IPS-20b (cell line): ENCODE measurements around the gene KCNQ1.
A peak's percentile ranks its signal among the peaks of the same experiment; 100 is the strongest.

ENCODE experiments used
- H3K27ac ChIP-seq: one replicate; pipeline ENCODE4 v1.5.1; 2013; ENCODE audit warnings: low read length
- H3K27me3 ChIP-seq: 2 replicates; pipeline ENCODE4 v1.6.1; 2013; ENCODE audit warnings: mild to moderate bottlenecking, low read length, inconsistent platforms; ENCODE audit not compliant: insufficient read depth
- H3K36me3 ChIP-seq: 2 replicates; pipeline ENCODE4 v1.6.1; 2013; ENCODE audit warnings: low read depth, mild to moderate bottlenecking, inconsistent platforms, low read length, moderate library complexity; ENCODE audit not compliant: insufficient read depth
- H3K4me1 ChIP-seq: 2 replicates; pipeline ENCODE4 v1.6.1; 2013; ENCODE audit warnings: mild to moderate bottlenecking, control low read depth, inconsistent platforms, low read length, moderate library complexity; ENCODE audit not compliant: insufficient read depth
- H3K4me3 ChIP-seq: 2 replicates; pipeline ENCODE4 v1.5.1; 2013; ENCODE audit warnings: mild to moderate bottlenecking, low read length, inconsistent platforms
- H3K9ac ChIP-seq: 2 replicates; pipeline ENCODE4 v1.6.1; 2013; ENCODE audit warnings: low read depth, mild to moderate bottlenecking, inconsistent platforms, low read length, moderate library complexity
- H3K9me3 ChIP-seq: 2 replicates; pipeline ENCODE4 v1.6.1; 2013; ENCODE audit warnings: mild to moderate bottlenecking, low read depth, low read length, inconsistent platforms; ENCODE audit not compliant: insufficient read depth

The KCNQ1 gene

GRCh38 chr11:2402106-2402505, 42.7 kb upstream of the KCNQ1 start:
- no peaks in the 10 kb centered on the region; the same call in 1 of the 2 replicates for H3K4me1 ChIP-seq
- no peak overlapping the region for H3K4me3 ChIP-seq
- H3K36me3 ChIP-seq: peaks cover 15% of the 10 kb centered on the region; the same call in 1 of the 2 replicates
- 0 out of 2 replicates have a peak overlapping the region, but pooled peaks have one; percentile 99 for H3K9ac ChIP-seq
- H3K27me3 ChIP-seq: no peaks in the 10 kb centered on the region
- H3K27ac ChIP-seq: no peak overlapping the region
- no peaks in the 10 kb centered on the region for H3K9me3 ChIP-seq

- Histone ChIP-seq H3K4me3 (no peak overlapping the region), H3K27me3 (no peaks in the 10 kb centered on the region), H3K36me3 (peaks cover 14% of the 10 kb centered on the region; the same call in 1 of the 2 replicates), H3K27ac (no peak overlapping the region), H3K9ac (no peak overlapping the region), H3K9me3 (no peaks in the 10 kb centered on the region), H3K4me1 (no peaks in the 10 kb centered on the region; the same call in 1 of the 2 replicates)
Observed at GRCh38 chr11:2402890-2403645, 41.7 kb upstream of the KCNQ1 start.

GRCh38 chr11:2404735-2405196, 40.0 kb upstream of the KCNQ1 start:
- H3K36me3 ChIP-seq: peaks cover 14% of the 10 kb centered on the region; the same call in 1 of the 2 replicates
- H3K27me3 ChIP-seq: no peaks in the 10 kb centered on the region
- no peak overlapping the region for H3K4me3 ChIP-seq
- H3K27ac ChIP-seq: no peak overlapping the region
- no peaks in the 10 kb centered on the region for H3K9me3 ChIP-seq
- no peaks in the 10 kb centered on the region; the same call in 1 of the 2 replicates for H3K4me1 ChIP-seq
- no peak overlapping the region for H3K9ac ChIP-seq

GRCh38 chr11:2406451-2406850, 38.4 kb upstream of the KCNQ1 start:
- Histone ChIP-seq H3K4me1 (no peaks in the 10 kb centered on the region; the same call in 1 of the 2 replicates), H3K36me3 (peaks cover 14% of the 10 kb centered on the region; the same call in 1 of the 2 replicates)

DNA sequence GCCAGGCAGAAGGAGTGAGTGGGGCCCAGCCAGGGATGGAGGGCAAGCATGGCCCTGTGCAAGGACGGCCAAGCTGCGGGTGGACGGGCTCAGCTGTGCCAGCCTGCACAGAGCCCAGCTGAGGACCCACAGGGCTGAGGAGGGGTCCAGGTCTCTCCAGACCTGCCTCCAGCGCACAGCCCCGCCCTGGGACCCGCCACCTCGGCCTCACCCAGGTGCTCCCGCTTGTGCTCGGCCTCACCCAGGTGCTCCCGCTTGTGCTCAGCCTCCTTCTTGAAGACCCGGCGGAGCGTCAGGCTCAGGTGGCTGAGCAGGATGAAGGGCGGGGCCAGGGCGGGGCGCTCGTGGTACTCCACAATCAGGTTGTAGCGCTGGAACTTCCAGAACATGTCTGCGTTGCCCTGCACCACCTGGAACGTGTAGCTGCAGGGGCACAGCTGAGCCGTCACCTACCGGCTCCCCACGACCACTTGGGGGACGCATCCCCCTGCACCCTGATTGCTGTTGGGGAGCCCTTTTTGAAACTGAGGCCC, 37.9 kb upstream of the KCNQ1 start:
- Histone ChIP-seq H3K4me1 (no peaks in the 10 kb centered on the region), H3K9ac (no peak overlapping the region), H3K27me3 (no peaks in the 10 kb centered on the region), H3K4me3 (no peak overlapping the region), H3K36me3 (peaks cover 12% of the 10 kb centered on the region; the same call in 1 of the 2 replicates), H3K27ac (no peak overlapping the region), H3K9me3 (no peaks in the 10 kb centered on the region)

More at GRCh38 chr11:2406451-2406850, 38.4 kb upstream of the KCNQ1 start:
- no peak overlapping the region for H3K27ac ChIP-seq
- no peaks in the 10 kb centered on the region for H3K27me3 ChIP-seq
- no peaks in the 10 kb centered on the region for H3K9me3 ChIP-seq
- no peak overlapping the region for H3K9ac ChIP-seq
- no peak overlapping the region for H3K4me3 ChIP-seq

DNA sequence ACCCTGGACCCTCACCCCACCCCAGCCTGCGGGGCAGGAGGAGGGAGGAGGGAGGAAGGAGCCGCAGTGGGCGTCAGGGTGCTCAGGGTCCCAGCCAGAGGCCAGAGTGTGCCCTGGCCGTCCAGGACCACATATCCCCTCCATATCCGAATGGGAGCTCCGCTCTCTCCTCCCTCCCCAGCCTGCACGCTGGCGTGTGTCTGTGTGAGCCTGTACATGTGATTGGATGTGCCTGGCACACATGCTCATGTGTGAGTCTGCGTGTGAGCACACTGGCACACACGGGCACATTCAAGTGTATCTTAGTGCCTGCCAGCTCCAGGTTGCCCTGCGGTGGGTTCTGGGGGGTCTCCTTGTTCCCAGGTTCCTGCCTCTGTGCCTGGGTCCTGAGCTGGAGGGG, 36.1 kb upstream of the KCNQ1 start:
- H3K9ac ChIP-seq: no peak overlapping the region
- no peaks in the 10 kb centered on the region for H3K9me3 ChIP-seq
- H3K27me3 ChIP-seq: no peaks in the 10 kb centered on the region
- H3K36me3 ChIP-seq: peaks cover 3% of the 10 kb centered on the region; the same call in 1 of the 2 replicates
- no peak overlapping the region for H3K27ac ChIP-seq
- no peaks in the 10 kb centered on the region for H3K4me1 ChIP-seq
- H3K4me3 ChIP-seq: no peak overlapping the region

GRCh38 chr11:2409126-2409525, 35.7 kb upstream of the KCNQ1 start:
- H3K9ac ChIP-seq: no peak overlapping the region
- H3K27ac ChIP-seq: no peak overlapping the region
- no peaks in the 10 kb centered on the region for H3K27me3 ChIP-seq
- no peak overlapping the region for H3K4me3 ChIP-seq
- no peaks in the 10 kb centered on the region for H3K9me3 ChIP-seq
- no peaks in the 10 kb centered on the region for H3K4me1 ChIP-seq
- H3K36me3 ChIP-seq: no peaks in the 10 kb centered on the region

- H3K27me3 ChIP-seq: no peaks in the 10 kb centered on the region
- no peak overlapping the region for H3K27ac ChIP-seq
- no peak overlapping the region for H3K4me3 ChIP-seq
- no peaks in the 10 kb centered on the region for H3K36me3 ChIP-seq
- no peaks in the 10 kb centered on the region for H3K9me3 ChIP-seq
- H3K9ac ChIP-seq: no peak overlapping the region
- no peaks in the 10 kb centered on the region for H3K4me1 ChIP-seq
Observed at GRCh38 chr11:2409611-2410468, 35.0 kb upstream of the KCNQ1 start.

- Histone ChIP-seq H3K9me3 (no peaks in the 10 kb centered on the region), H3K27ac (no peak overlapping the region), H3K4me1 (no peaks in the 10 kb centered on the region), H3K4me3 (no peak overlapping the region), H3K27me3 (no peaks in the 10 kb centered on the region), H3K36me3 (no peaks in the 10 kb centered on the region), H3K9ac (no peak overlapping the region)
Observed at GRCh38 chr11:2410616-2411015, 34.2 kb upstream of the KCNQ1 start.

DNA sequence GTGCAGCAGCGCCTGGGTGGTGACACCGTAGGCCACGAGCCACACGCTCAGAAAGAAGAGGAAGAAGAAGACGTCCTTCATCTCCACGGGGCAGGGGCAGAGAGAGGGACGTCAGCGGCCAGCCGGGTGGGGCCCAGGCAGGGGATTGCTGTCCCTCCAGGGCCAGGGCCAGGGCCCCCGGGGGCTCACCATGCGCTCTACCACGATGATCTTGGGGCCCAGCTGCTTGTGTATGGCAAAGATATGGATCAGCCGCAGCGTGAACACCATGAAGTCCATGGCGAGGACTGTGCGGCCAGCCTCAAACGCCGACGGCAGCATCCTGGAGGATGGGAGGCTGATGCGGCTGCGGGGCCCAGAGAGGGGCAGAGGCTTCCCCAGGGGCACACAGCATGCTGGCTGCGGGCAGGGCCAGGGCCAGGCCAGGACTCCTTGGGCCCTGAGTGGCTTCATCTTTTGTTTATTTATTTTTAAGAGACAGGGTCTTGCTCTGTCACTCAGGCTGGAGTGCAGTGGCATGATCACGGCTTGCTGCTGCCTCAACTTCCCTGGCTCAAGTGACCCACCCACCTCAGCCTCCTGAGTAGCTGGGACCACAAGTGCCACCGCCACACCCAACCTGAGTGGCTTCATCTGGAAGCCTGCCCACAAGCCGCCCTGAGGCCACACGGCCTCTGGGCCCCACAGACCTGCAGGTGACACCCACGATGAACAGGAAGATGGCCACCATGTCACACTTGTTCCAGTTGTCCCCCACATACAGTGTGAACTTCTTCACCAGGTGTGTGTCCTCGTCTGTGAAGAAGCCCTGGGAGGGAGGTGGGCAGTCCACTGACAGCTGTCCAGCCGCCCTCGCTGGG, 33.1 kb upstream of the KCNQ1 start:
- Histone ChIP-seq H3K9me3 (no peaks in the 10 kb centered on the region), H3K27me3 (no peaks in the 10 kb centered on the region), H3K9ac (no peak overlapping the region), H3K27ac (no peak overlapping the region), H3K4me1 (no peaks in the 10 kb centered on the region), H3K36me3 (no peaks in the 10 kb centered on the region), H3K4me3 (no peak overlapping the region)

DNA sequence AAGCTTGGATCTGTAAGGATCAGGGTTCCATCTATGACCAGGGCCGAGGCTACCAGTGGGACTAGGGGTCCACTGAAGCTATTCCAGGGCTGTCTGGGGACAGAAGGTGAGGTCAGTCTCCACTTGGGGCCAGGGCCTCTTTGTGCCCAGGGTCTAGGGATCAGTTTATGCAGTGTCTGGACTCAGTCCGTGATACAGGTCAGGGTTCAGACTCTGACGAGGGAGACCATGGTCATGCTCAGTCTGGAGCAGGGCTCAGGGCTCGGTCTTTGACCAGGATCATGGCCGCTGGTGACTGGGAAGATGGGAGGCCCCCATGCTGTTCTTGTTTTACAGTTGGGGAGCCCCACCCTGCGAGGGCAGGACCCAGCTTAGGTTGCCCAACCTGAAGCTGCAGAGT, 32.5 kb upstream of the KCNQ1 start:
- Histone ChIP-seq H3K27ac (no peak overlapping the region), H3K27me3 (no peaks in the 10 kb centered on the region), H3K4me3 (no peak overlapping the region), H3K9me3 (no peaks in the 10 kb centered on the region), H3K9ac (no peak overlapping the region), H3K36me3 (no peaks in the 10 kb centered on the region), H3K4me1 (no peaks in the 10 kb centered on the region)
